Endothelial cell of umbilical vein (primary cell): ENCODE measurements around the gene EDEM3. TPM values are rescaled to one million over a fixed set of nuclear protein-coding genes. Genes with fewer than 3 reads are reported as not detected.

ENCODE experiments used
- BruUV-seq: library from RNA; stranded (reverse); fragments of 400-500 nt; replicated peaks from 2 replicates; lab custom pipeline; 2021; lab: Mats Ljungman, UMichigan
- CTCF ChIA-PET: fragments of 300-600, 350-600 bp; sonication (Branson Sonifier 250); formaldehyde crosslinking; loops from one replicate; lab custom pipeline; 2021; ENCODE audit warnings: antibody characterized with exemption, inconsistent platforms; lab: Charles Lee
- POLR2A ChIA-PET: fragments of 300-600, 350-600 bp; sonication (Branson Sonifier 250); formaldehyde crosslinking; loops from one replicate; lab custom pipeline; 2021; ENCODE audit warnings: antibody characterized with exemption, inconsistent platforms; lab: Charles Lee
- DNase-seq: peaks from one replicate; pipeline ENCODE4 v3.0.0-alpha.2; 2011; ENCODE audit warnings: low read depth, low spot score
- FAIRE-seq: peaks from 2 replicates; lab custom pipeline; 2011; peaks lifted over from hg19 to GRCh38; lab: Jason Lieb, UNC
- H2AFZ ChIP-seq: 2 replicates; pipeline ENCODE4 v1.6.0; 2012; ENCODE audit warnings: low read depth, low read length, control low read depth, inconsistent platforms
- H3K27ac ChIP-seq: 2 replicates; pipeline ENCODE4 v1.5.1; 2011; ENCODE audit warnings: low read depth, mild to moderate bottlenecking, control low read depth, low read length, moderate library complexity; ENCODE audit not compliant: insufficient read depth
- H3K27me3 ChIP-seq, 2 experiments: 2 replicates each; pipeline versions ENCODE4 v1.6.0 to v1.6.1; 2011; ENCODE audit warnings: low read length in 2 of 2, mixed read lengths in 1 of 2; ENCODE audit not compliant: control insufficient read depth in 2 of 2, insufficient read depth in 2 of 2
- H3K36me3 ChIP-seq, 2 experiments: 2 replicates in 1 of 2; 3 replicates in 1 of 2; pipeline ENCODE4 v1.5.1; 2011; ENCODE audit warnings: low read length in 2 of 2, mild to moderate bottlenecking in 1 of 2, moderate library complexity in 1 of 2; ENCODE audit not compliant: control insufficient read depth in 2 of 2, insufficient read depth in 2 of 2; ENCODE audit errors: extremely low read depth in 1 of 2
- H3K4me1 ChIP-seq: 3 replicates; pipeline ENCODE4 v1.5.1; 2011; ENCODE audit warnings: mild to moderate bottlenecking, low read length; ENCODE audit not compliant: control insufficient read depth, insufficient read depth; ENCODE audit errors: extremely low read depth
- H3K4me2 ChIP-seq: 2 replicates; pipeline ENCODE4 v1.6.1; 2011; ENCODE audit warnings: low read length, control low read depth, mixed read lengths; ENCODE audit not compliant: insufficient read depth
- H3K4me3 ChIP-seq, 3 experiments: fragments of 200-600 bp in 1 of 3; sonication (generic), shearing (Covaris generic) in 1 of 3; replicated peaks in 1 of 3; 2 replicates each; pipeline ENCODE4 v1.5.1; 2011 to 2016; ENCODE audit warnings: control low read depth in 3 of 3, low read length in 3 of 3, mild to moderate bottlenecking in 2 of 3, inconsistent platforms in 1 of 3, low read depth in 1 of 3, moderate library complexity in 1 of 3; ENCODE audit not compliant: insufficient read depth in 1 of 3
- H3K79me2 ChIP-seq: 2 replicates; pipeline ENCODE4 v1.6.0; 2012; ENCODE audit warnings: low read length, inconsistent platforms; ENCODE audit not compliant: control insufficient read depth, insufficient read depth
- H3K9ac ChIP-seq: replicated peaks from 2 replicates; pipeline ENCODE3; 2011; ENCODE audit warnings: low read length, control low read depth; ENCODE audit not compliant: insufficient read depth; ENCODE audit errors: extremely low read depth
- H3K9me1 ChIP-seq: replicated peaks from 3 replicates; pipeline ENCODE4 v1.6.0; 2011; ENCODE audit warnings: mild to moderate bottlenecking, low read length; ENCODE audit not compliant: control insufficient read depth, insufficient read depth; ENCODE audit errors: extremely low read depth
- H3K9me3 ChIP-seq: replicated peaks from 2 replicates; pipeline ENCODE4 v1.5.1; 2012; ENCODE audit warnings: low read length, inconsistent platforms; ENCODE audit not compliant: control insufficient read depth, insufficient read depth
- H4K20me1 ChIP-seq: replicated peaks from 2 replicates; pipeline ENCODE3; 2011; ENCODE audit warnings: mild to moderate bottlenecking, low read length; ENCODE audit not compliant: control insufficient read depth, insufficient read depth; ENCODE audit errors: extremely low read depth
- CTCF ChIP-seq, 2 donors: IDR thresholded peaks; 1 replicate in 1 of 2; 2 replicates in 1 of 2; pipeline ENCODE4 v1.5.1; 2011; ENCODE audit warnings: low read length in 2 of 2, mild to moderate bottlenecking in 2 of 2, moderate library complexity in 2 of 2, control low read depth in 1 of 2, inconsistent platforms in 1 of 2, low read depth in 1 of 2; ENCODE audit not compliant: insufficient read depth in 1 of 2; ENCODE audit errors: extremely low read depth in 1 of 2
- EZH2 ChIP-seq: IDR thresholded peaks from 2 replicates; pipeline ENCODE4 v1.6.1; 2012; ENCODE audit warnings: borderline replicate concordance, low read depth, mild to moderate bottlenecking, moderate library complexity, low read length, inconsistent platforms; ENCODE audit not compliant: severe bottlenecking
- FOS ChIP-seq: IDR thresholded peaks from 2 replicates; pipeline ENCODE4 v1.6.1; 2011; ENCODE audit warnings: mild to moderate bottlenecking, low read length, moderate library complexity, borderline replicate concordance; ENCODE audit not compliant: insufficient read depth
- GATA2 ChIP-seq: IDR thresholded peaks from 2 replicates; pipeline ENCODE4 v1.7.0; 2011; ENCODE audit warnings: low read depth, mild to moderate bottlenecking, moderate library complexity, mixed read lengths, low read length; ENCODE audit not compliant: insufficient read length, insufficient read depth
- JUN ChIP-seq: IDR thresholded peaks from 2 replicates; pipeline ENCODE4 v1.6.1; 2011; ENCODE audit warnings: borderline replicate concordance, low read depth; ENCODE audit not compliant: insufficient read length, insufficient read depth
- MAX ChIP-seq: IDR thresholded peaks from 2 replicates; pipeline ENCODE4 v1.6.1; 2011; ENCODE audit not compliant: insufficient read depth, insufficient read length
- MYC ChIP-seq: IDR thresholded peaks from one replicate; pipeline ENCODE4 v1.6.1; 2011; ENCODE audit warnings: mild to moderate bottlenecking, low read depth, low read length
- POLR2A ChIP-seq: IDR thresholded peaks from 2 replicates; pipeline ENCODE4 v1.6.1; 2012; ENCODE audit warnings: low read depth, mild to moderate bottlenecking, control low read depth, low read length
- POLR2AphosphoS5 ChIP-seq: IDR thresholded peaks from 2 replicates; pipeline ENCODE4 v1.6.1; 2012; ENCODE audit warnings: low read depth, mild to moderate bottlenecking, control low read depth, low read length, moderate library complexity; ENCODE audit not compliant: insufficient read depth
- dilution Hi-C: fragments of 300-500 bp; cut with MboI; formaldehyde crosslinking; loops from one replicate; pipeline ENCODE4 v1.15.0; 2019; ENCODE audit warnings: low sequenced_read_pairs; ENCODE audit not compliant: extremely low pct_ligation_motif_present
- intact Hi-C: fragments of 100-400 bp; cut with micrococcal nuclease; formaldehyde crosslinking; loops from one replicate; pipeline ENCODE4 v1.10.0; 2022
- polyA plus RNA-seq, 4 experiments: library from polyadenylated mRNA; depleted of rRNA in 3 of 4; stranded (reverse) in 3 of 4; unstranded in 1 of 4; fragments of >200 nt; gene quantifications; 2 replicates each; pipeline versions ENCODE4 v1.2.1 to v1.2.3, GENCODE V29; 2011 to 2012; ENCODE audit warnings: missing spikeins in 1 of 4
- total RNA-seq: library from RNA; stranded (reverse); gene quantifications from 2 replicates; pipeline ENCODE4 v1.2.3, GENCODE V29; 2021

Gene EDEM3
- total and polyA plus RNA-seq, 2 donors (not counting 3 experiments of a cell fraction or from before 2014, with no cell fraction given), result 6.6 to 26.3 TPM

GRCh38 chr1:184709418-184709817 lies 45.2 kb downstream of the EDEM3 start:
- no peaks in the 10 kb centered on the region for H3K4me1 ChIP-seq
- intact Hi-C loops (no loop called here), dilution Hi-C loops (no loop called here)
- H3K9me1 ChIP-seq, result no peaks in the 10 kb centered on the region
- no peak overlapping the region for H3K4me3 ChIP-seq
- no peaks in the 10 kb centered on the region for H4K20me1 ChIP-seq
- FAIRE-seq, result no peak
- no TSS peak for BruUV-seq
- ChIA-PET POLR2A (no interaction called here), CTCF (interaction anchor here (2.5 kb wide), 1 partner anchor 17 kb away, joined by 13 read pairs; no protein-coding TSS in a partner anchor)
- no peaks in the 10 kb centered on the region for H3K9me3 ChIP-seq
- no peak overlapping the region for H3K9ac ChIP-seq
- H3K27ac ChIP-seq, result no peak overlapping the region
- H3K27me3 ChIP-seq, result no peaks in the 10 kb centered on the region
- DNase-seq, result no peak
- no peak for TF ChIP-seq MAX
- no peak for TF ChIP-seq MYC
- no peak for TF ChIP-seq EZH2
- no peak for TF ChIP-seq FOS
- TF ChIP-seq POLR2A, result no peak
- TF ChIP-seq POLR2AphosphoS5, result no peak
- TF ChIP-seq CTCF (IDR thresholded peaks at IDR 0.05; ENCODE audit: extremely low read depth in 1 of 2, insufficient read depth in 1 of 2, low read depth in 1 of 2, low read length in 2 of 2), result no peak
- TF ChIP-seq JUN, result no peak
- TF ChIP-seq GATA2, result no peak
- H2AFZ ChIP-seq, result no peak overlapping the region
- H3K79me2 ChIP-seq, result no peaks in the 10 kb centered on the region
- no peak overlapping the region for H3K4me2 ChIP-seq
- H3K36me3 ChIP-seq, result peaks cover 2 to 16% of the 10 kb centered on the region in 2 experiments
